Tibial nerve (tissue), 3 donors: Measurements from ENCODE around the gene EDN1.

Source experiments
- CTCF ChIP-seq, 5 experiments: fragments of 200-600 bp in 3 of 5; fragments of 450-650 bp in 2 of 5; sonication (generic) in 3 of 5; IDR thresholded peaks; one replicate each; pipeline ENCODE4 v1.5.1; 2016 to 2019; ENCODE audit warnings: antibody characterized with exemption in 5 of 5, mild to moderate bottlenecking in 3 of 5, moderate library complexity in 2 of 5
- POLR2A ChIP-seq, 2 donors: fragments of 450-650 bp; IDR thresholded peaks; one replicate each; pipeline ENCODE4 v1.6.1; 2017; ENCODE audit warnings: antibody characterized with exemption in 2 of 2, mild to moderate bottlenecking in 2 of 2, moderate library complexity in 2 of 2

GRCh38 chr6:12324099-12324498 lies 33.9 kb downstream of the EDN1 start:
- TF ChIP-seq CTCF (IDR thresholded peaks at IDR 0.05) (no peak), POLR2A (IDR thresholded peaks at IDR 0.05) (no peak)
